LoVo (cell line): Measurements from ENCODE around the gene PLEK.
"Not testable (repeated sequence)": the region's sequence is repeated elsewhere in the genome, so short reads cannot be mapped to it uniquely, and the experiment has no call there.

Experiments
- DNase-seq: peaks from one replicate; pipeline ENCODE4 v3.0.0-alpha.2; 2016; ENCODE audit warnings: low spot score

The PLEK gene

GRCh38 chr2:68384485-68385107 is 19.5 kb downstream of the PLEK start:
- DNase-seq, result no peak

GRCh38 chr2:68385220-68385906 is 20.3 kb downstream of the PLEK start:
- no peak for DNase-seq

- no peak for DNase-seq
These were observed 20.8 kb downstream of the PLEK start for GRCh38 chr2:68385907-68386287.

- DNase-seq, result no peak
These were observed 21.3 kb downstream of the PLEK start for GRCh38 chr2:68386365-68386764.

GRCh38 chr2:68387408-68388350 is 22.6 kb downstream of the PLEK start:
- DNase-seq, result no peak

GRCh38 chr2:68388358-68388757 is 23.3 kb downstream of the PLEK start:
- DNase-seq, result no peak

DNA sequence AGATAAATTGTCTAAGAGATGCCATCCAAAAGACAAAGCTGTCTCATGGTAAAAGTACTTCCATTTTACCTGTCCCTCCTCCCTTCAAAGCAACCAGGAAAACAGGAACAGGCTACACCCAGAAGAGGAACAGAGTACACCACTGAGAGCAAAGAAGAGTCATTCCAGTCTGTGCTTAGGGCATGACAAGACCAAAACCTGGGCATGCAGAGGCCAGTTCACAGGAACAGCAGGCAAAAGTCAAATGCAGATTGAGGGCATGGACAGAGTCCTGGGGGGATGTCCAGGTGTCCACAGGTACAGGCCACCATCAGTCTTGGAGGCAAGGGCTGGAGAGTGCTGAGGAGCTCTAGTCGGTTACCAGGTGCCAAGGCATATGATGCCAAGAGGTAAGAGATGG is 23.7 kb downstream of the PLEK start:
- DNase-seq, result no peak

DNA sequence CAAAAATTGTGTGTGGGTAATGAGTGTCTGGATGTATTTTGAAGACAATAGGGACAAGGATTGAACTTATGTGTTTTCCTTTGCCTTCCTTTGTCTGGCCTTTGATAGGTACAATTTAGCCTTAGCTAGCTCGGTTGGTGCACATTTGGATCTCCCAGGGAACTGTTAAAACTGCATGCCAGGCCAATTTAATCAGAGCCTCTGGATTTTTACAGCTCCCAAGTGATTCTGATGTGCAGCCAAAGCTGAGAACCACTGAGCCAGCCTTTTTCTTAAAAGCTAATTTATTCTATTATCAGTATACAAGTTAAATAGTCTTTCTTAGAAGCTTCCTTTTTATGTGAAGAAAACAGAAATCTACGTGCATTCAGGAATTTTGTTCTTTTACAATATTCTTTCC is 25.0 kb downstream of the PLEK start:
- DNase-seq, result no peak

- no peak for DNase-seq
These were observed 25.5 kb downstream of the PLEK start for GRCh38 chr2:68390586-68390985.

- no peak for DNase-seq
These were observed 26.0 kb downstream of the PLEK start for GRCh38 chr2:68391099-68391498.

DNA sequence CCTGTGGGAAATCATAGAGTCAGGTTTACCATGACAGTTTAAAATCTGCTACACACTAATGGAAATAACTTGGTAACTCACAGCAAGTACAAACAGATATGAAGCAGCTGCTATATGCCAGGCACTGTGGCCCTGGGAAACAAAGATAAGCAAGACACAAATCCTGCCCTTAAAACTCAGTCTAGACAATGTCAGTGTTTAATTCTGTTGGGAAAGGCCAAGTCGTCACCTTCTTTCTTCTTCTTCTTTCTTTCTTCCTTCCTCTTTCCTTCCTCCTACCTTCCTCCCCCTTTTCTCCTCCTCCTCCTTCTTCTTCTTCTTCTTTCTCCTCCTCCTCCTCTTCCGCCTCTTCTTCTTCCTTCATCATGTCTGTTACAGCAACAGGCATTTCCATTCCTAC is 26.8 kb downstream of the PLEK start:
- no peak for DNase-seq

DNA sequence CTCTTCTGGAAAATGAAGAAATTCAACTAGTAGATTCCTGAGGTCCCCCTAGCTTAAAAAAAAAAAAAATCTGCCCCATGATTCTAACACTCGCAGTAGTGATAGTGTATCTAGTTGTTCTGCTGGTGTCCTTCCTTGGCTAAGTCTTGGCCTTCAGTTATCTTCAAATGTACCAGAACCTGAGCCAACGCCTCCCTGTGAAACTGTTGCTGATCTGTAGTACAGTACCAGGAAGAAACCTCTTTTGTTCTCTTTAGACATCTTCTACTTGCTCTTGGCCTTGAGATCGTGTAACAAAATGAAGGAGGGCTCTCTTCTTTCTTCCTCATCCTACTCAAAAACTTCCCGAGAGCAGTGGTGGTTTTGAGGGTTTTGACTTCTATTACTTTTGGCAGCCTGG is 31.0 kb downstream of the PLEK start:
- DNase-seq, result no peak

DNA sequence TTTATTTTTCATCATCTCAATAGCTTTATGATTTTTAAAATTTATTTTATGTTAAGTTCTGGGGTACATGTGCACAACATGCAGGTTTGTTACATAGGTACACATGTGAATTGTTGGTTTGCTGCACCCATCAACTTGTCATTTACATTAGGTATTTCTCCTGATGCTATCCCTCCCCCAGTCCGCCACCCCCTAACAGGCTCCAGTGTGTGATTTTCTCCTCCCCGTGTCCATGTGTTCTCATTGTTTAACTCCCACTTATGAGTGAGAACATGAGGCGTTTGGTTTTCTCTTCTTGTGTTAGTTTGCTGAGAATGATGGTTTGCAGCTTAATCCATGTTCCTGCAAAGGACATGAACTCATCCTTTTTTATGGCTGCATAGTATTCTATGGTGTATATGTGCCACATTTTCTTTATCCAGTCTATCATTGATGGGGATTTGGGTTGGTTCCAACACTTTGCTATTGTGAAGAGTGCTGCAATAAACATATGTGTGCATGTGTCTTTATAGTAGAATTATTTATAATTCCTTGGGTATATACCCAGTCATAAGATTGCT is 32.7 kb downstream of the PLEK start:
- DNase-seq, result not testable (repeated sequence)

DNA sequence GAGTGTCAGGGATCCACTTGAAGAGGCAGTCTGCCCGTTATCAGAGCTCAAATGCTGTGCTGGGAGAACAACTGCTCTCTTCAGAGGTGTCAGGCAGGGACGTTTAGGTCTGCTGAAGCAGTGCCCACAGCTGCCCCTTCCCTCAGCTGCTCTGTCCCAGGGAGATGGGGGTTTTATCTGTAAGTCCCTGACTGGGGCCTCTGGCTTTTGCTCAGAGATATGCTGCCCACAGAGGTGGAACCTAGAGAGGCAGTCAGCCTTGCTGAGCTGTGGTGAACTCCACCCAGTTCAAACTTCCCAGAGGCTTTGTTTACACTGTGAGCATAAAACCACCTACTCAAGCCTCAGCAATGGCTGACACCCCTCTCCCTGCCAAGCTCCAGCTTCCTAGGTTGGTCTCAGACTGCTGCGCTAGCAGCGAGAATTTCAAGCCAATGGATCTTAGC is 38.1 kb downstream of the PLEK start:
- DNase-seq, result no peak

DNA sequence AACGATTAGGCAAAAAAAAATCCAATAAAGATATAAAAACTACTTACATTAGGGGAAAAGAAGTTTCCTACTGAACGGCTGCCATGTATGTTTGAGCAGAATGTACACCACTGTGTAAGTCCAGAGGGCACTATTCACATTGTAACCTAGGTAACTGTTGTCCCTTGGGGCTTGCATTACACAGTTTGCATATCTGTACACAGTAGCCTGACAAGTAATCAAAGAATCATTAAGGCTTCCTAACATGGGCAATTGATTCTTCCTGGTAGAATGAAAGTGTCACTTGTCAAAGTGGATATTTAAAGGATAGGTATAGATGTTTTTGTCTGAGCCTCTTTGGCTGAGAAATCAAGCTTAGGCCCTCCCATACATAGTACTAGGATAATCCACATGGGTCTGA is 39.1 kb downstream of the PLEK start:
- no peak for DNase-seq

GRCh38 chr2:68404893-68405799 is 40.1 kb downstream of the PLEK start:
- DNase-seq, result no peak

GRCh38 chr2:68411397-68412126 is 46.5 kb downstream of the PLEK start:
- DNase-seq, result no peak

- DNase-seq, result no peak
These were observed 47.2 kb downstream of the PLEK start for GRCh38 chr2:68412127-68412819.

DNA sequence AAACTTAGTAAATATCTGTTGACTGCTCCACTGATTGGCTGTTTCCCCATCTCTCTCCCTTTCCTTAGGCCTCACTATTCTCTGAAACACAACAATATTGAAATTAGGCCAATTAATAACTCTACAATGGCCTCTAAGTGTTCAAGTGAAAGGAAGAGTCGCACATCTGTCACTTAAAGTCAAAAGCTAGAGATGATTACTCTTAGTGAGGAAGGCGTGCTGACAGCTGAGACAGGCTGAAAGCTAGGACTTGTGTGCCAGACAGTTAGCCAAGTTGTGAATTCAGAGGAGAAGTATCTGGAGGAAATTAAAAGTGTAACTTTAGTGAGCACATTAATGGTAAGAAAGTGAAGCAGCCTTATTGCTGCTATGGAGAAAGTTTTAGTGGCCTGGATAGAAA is 48.4 kb downstream of the PLEK start:
- no peak for DNase-seq

GRCh38 chr2:68414452-68414851 is 49.4 kb downstream of the PLEK start:
- no peak for DNase-seq
